GM18511 (cell line): ENCODE measurements around the gene GNB1.
A peak's percentile ranks its signal among the peaks of the same experiment; 100 is the strongest.

Source experiments
- ATAC-seq: cut with Tn5 transposase; IDR thresholded peaks from one replicate; pipeline ENCODE4 v1.9.1; 2021; ENCODE audit warnings: mild to moderate bottlenecking, moderate library complexity; ENCODE audit not compliant: unreplicated experiment

Gene GNB1

GRCh38 chr1:1786836-1787605 lies 103.9 kb downstream of the GNB1 start:
- no peak for ATAC-seq

GRCh38 chr1:1785666-1786065 lies 105.2 kb downstream of the GNB1 start:
- no peak for ATAC-seq

- no peak for ATAC-seq
Observed at GRCh38 chr1:1784933-1785332, 106.0 kb downstream of the GNB1 start.

GRCh38 chr1:1783320-1783719 lies 107.6 kb downstream of the GNB1 start:
- ATAC-seq, result no peak

GRCh38 chr1:1782399-1783221 lies 108.3 kb downstream of the GNB1 start:
- ATAC-seq, result no peak

- no peak for ATAC-seq
Observed at GRCh38 chr1:1781526-1781903, 109.4 kb downstream of the GNB1 start.

- ATAC-seq, result no peak
Observed at GRCh38 chr1:1780598-1781525, 110.0 kb downstream of the GNB1 start.

- peak; percentile 46 for ATAC-seq
Observed at GRCh38 chr1:1779691-1780597, 110.9 kb downstream of the GNB1 start.

GRCh38 chr1:1779320-1779675 lies 111.6 kb downstream of the GNB1 start:
- no peak for ATAC-seq

- peak; percentile 70 for ATAC-seq
Observed at GRCh38 chr1:1778663-1779319, 112.1 kb downstream of the GNB1 start.

GRCh38 chr1:1777950-1778662 lies 112.8 kb downstream of the GNB1 start, which contains the start of gene NADK:
TSS of gene NADK (minus strand) at chr1:1778470. CDS start at chr1:1765406, 13,064 bp downstream.
- ATAC-seq, result peak; percentile 38

GRCh38 chr1:1777583-1777899 lies 113.3 kb downstream of the GNB1 start:
- no peak for ATAC-seq

GRCh38 chr1:1776672-1777582 lies 114.0 kb downstream of the GNB1 start:
- ATAC-seq, result no peak

GRCh38 chr1:1775327-1776226 lies 115.3 kb downstream of the GNB1 start:
- no peak for ATAC-seq

- ATAC-seq, result no peak
Observed at GRCh38 chr1:1773874-1774273, 117.0 kb downstream of the GNB1 start.

GRCh38 chr1:1771096-1771495 lies 119.8 kb downstream of the GNB1 start:
- ATAC-seq, result no peak

GRCh38 chr1:1770102-1770501 lies 120.8 kb downstream of the GNB1 start:
- ATAC-seq, result no peak
